ENCODE measurements around the gene MCM3. TPM values are rescaled to one million over a fixed set of nuclear protein-coding genes. Genes with fewer than 3 reads are reported as not detected.

The MCM3 gene
- total RNA-seq, 2 donors from 2014 or later: 20.3 to 24.3 TPM

- peak; percentile 55 for ATAC-seq
- H3K36me3 Mint-ChIP-seq (ENCODE audit: low read depth): no peaks in the 10 kb centered on the region
- no peak for DNase-seq
- H3K27ac Mint-ChIP-seq: no peak overlapping the region
- no peaks in the 10 kb centered on the region for H3K9me3 ChIP-seq (ENCODE audit: control insufficient read depth, low read length, poor library complexity, severe bottlenecking)
- H3K4me1 Mint-ChIP-seq: peaks cover 9% of the 10 kb centered on the region
- no peak overlapping the region for H3K4me3 Mint-ChIP-seq
- H3K27me3 Mint-ChIP-seq: peaks cover 13% of the 10 kb centered on the region
These were observed 57.0 kb downstream of the MCM3 start for GRCh38 chr6:52227495-52227894.

DNA sequence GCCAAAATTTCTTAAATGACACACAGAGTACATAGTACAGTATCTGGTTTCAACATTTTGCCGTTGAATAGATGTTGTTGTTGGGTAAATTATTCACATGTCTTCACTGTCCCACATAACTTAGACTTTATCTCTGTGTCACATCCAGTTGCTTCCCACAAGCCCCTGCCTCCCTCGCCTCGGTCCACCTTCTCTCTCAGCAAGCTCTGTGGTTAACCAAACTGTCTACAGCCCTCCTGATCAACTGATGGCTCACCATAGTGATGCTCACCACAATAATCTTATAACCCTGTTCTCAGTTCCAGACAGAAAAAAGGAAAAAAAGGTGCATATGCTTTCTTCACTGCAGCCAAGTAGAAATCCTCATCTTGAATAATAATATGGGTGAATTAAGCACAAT lies 63.2 kb downstream of the MCM3 start:
- H3K4me1 Mint-ChIP-seq: peaks cover 10% of the 10 kb centered on the region
- ATAC-seq: peak; percentile 85
- H3K27me3 Mint-ChIP-seq: peaks cover 5% of the 10 kb centered on the region
- peak overlapping the region; percentile 8 for H3K4me3 Mint-ChIP-seq
- no peaks in the 10 kb centered on the region for H3K9me3 ChIP-seq (ENCODE audit: control insufficient read depth, low read length, poor library complexity, severe bottlenecking)
- peak overlapping the region; percentile 41 for H3K27ac Mint-ChIP-seq
- no peak for DNase-seq
- no peaks in the 10 kb centered on the region for H3K36me3 Mint-ChIP-seq (ENCODE audit: low read depth)

DNA sequence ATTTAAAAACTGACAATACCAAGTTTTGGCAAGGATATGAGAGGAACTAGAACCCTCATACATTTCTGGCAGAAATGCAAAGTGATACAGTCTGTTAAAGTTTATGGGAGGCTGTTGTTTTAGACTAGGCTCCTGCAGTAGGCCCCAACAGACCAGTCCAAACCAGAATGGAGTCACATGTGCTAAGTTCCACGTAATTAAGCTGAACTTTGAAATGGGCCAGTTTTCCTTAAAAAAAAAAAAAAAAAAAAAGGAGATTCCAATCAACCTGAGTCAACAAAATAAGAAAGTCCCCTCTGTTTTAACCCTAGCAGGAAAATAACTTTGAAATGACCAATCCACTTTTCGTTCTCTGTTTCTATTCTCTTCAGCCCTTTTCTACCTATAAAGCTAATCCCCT lies 66.8 kb downstream of the MCM3 start:
- DNase-seq (no peak), ATAC-seq (no peak)
- Mint-ChIP-seq H3K4me1 (peaks cover 13% of the 10 kb centered on the region), H3K27ac (no peak overlapping the region), H3K27me3 (no peaks in the 10 kb centered on the region), H3K36me3 (ENCODE audit: low read depth) (no peaks in the 10 kb centered on the region), H3K4me3 (no peak overlapping the region)
- H3K9me3 ChIP-seq (ENCODE audit: control insufficient read depth, low read length, poor library complexity, severe bottlenecking): no peaks in the 10 kb centered on the region

DNA sequence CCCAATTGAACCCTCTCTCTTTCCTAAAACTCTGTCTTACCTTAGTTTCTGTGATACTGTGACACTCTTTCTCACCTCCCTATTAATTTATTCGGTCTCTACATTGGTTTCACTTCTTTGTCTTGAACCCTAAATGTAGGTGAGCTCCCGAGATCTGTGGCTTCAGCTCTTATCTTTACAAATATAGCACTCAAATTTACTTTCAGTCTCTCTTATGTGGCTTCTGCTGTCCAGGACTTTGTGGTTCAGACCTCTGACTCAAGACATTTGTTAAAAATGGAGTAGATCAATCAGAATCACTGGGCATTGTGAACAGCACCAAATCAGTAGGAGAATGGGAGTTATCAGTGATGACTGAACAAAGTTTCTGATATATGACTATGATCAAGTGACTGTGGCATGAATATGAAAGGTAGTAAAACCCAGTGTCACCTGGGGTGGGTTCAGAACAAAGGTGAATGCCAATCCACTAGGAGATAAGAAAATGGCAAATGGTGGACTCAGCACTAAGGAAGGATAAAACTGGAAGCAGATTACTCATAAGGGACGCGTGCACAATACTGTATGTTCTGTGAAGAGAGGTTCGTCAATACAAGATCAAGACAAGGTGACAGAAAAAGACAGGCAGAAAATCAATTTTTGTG lies 67.5 kb downstream of the MCM3 start:
- H3K9me3 ChIP-seq (ENCODE audit: control insufficient read depth, low read length, poor library complexity, severe bottlenecking): no peaks in the 10 kb centered on the region
- Mint-ChIP-seq H3K27ac (no peak overlapping the region), H3K27me3 (peaks cover 3% of the 10 kb centered on the region), H3K4me3 (no peak overlapping the region), H3K4me1 (peaks cover 19% of the 10 kb centered on the region), H3K36me3 (ENCODE audit: low read depth) (no peaks in the 10 kb centered on the region)
- no peak for DNase-seq
- ATAC-seq: no peak

GRCh38 chr6:52215787-52216186 lies 68.8 kb downstream of the MCM3 start:
- H3K4me3 Mint-ChIP-seq: no peak overlapping the region
- peaks cover 11% of the 10 kb centered on the region for H3K4me1 Mint-ChIP-seq
- H3K27me3 Mint-ChIP-seq: peaks cover 7% of the 10 kb centered on the region
- ATAC-seq (no peak), DNase-seq (no peak)
- no peak overlapping the region for H3K27ac Mint-ChIP-seq
- no peaks in the 10 kb centered on the region for H3K36me3 Mint-ChIP-seq (ENCODE audit: low read depth)
- no peaks in the 10 kb centered on the region for H3K9me3 ChIP-seq (ENCODE audit: control insufficient read depth, low read length, poor library complexity, severe bottlenecking)

Other genes with a start within 250 kb of the MCM3 start
- under 1 TPM in 1 of 2 donors, not detected in 1; 0.02 TPM for gene PKHD1, start 197.1 kb downstream of the MCM3 start, total RNA-seq
- under 1 TPM; 0.50 to 0.68 TPM for gene IL17A, start 98.4 kb downstream of the MCM3 start, total RNA-seq
- under 1 TPM; 0.35 to 0.68 TPM for gene IL17F, start 40.2 kb downstream of the MCM3 start, total RNA-seq
- 1 to 10 TPM; 3.6 to 7.7 TPM for gene PAQR8, start 77.4 kb upstream of the MCM3 start, total RNA-seq
- 1 to 10 TPM; 5.3 to 7.5 TPM for gene EFHC1, start 135.6 kb upstream of the MCM3 start, total RNA-seq

Data from T-helper 17 cell (primary cell).